ENCODE results near the gene RAC3.

DNA sequence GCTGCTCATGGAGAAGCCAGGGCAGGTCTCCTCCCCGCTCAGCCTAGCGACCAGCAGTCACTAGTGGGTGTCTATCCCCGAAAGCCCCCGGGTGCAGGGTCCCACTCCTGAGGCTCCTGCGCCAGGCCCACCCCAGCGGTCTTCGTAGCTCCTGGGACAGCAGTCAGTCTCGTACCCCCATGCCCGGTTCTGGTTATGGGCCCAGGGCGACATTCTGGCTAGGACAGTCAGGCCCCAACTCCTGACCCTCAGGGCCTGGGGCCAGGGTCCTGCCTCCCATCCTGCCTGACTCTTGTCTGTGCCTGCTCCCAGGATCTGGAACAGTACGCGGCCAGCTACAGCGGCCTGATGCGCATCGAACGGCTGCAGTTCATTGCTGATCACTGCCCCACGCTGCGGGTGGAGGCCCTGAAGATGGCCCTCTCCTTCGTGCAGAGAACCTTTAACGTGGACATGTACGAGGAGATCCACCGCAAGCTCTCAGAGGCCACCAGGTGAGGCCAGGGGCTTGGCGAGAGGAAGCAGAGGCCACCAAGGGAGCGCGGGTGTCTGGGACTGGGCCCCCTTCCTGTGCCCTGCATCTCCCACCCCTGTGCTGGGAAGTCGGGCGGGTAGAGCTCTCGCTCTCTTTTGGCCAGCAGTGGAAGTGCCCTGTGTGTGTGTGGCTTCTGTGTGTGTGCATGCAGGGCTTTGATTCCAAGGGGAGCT lies 22.2 kb downstream of the RAC3 start:
- TF ChIP-seq EZH2 (IDR thresholded peaks at IDR 0.05; ENCODE audit: borderline replicate concordance, low read length): no peak
- TF ChIP-seq, protein P1, sequence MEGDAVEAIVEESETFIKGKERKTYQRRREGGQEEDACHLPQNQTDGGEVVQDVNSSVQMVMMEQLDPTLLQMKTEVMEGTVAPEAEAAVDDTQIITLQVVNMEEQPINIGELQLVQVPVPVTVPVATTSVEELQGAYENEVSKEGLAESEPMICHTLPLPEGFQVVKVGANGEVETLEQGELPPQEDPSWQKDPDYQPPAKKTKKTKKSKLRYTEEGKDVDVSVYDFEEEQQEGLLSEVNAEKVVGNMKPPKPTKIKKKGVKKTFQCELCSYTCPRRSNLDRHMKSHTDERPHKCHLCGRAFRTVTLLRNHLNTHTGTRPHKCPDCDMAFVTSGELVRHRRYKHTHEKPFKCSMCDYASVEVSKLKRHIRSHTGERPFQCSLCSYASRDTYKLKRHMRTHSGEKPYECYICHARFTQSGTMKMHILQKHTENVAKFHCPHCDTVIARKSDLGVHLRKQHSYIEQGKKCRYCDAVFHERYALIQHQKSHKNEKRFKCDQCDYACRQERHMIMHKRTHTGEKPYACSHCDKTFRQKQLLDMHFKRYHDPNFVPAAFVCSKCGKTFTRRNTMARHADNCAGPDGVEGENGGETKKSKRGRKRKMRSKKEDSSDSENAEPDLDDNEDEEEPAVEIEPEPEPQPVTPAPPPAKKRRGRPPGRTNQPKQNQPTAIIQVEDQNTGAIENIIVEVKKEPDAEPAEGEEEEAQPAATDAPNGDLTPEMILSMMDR (IDR thresholded peaks at IDR 0.05; ENCODE audit: low read length): no peak

Measured in OCI-LY1 (cell line).